Fibroblast of mammary gland (primary cell): ENCODE results near the gene VSIR.
A peak's percentile ranks its signal among the peaks of the same experiment; 100 is the strongest.

Experiments
- DNase-seq: peaks from one replicate; pipeline ENCODE4 v3.0.0-alpha.2; 2010; ENCODE audit warnings: low read depth
- H3K4me3 ChIP-seq: 2 replicates; pipeline ENCODE4 v1.5.1; 2011; ENCODE audit warnings: low read depth, mild to moderate bottlenecking, low read length, moderate library complexity; ENCODE audit not compliant: control insufficient read depth
- CTCF ChIP-seq: conservative IDR thresholded peaks from 2 replicates; pipeline ENCODE4 v1.5.1; 2011; ENCODE audit warnings: low read depth, low read length, inconsistent platforms; ENCODE audit not compliant: control insufficient read depth, insufficient read depth

VSIR gene

GRCh38 chr10:71741671-71742070 lies 31.6 kb downstream of the VSIR start:
- no peak for TF ChIP-seq CTCF
- no peak overlapping the region for H3K4me3 ChIP-seq
- no peak for DNase-seq

- no peak for DNase-seq
- no peak for TF ChIP-seq CTCF
- H3K4me3 ChIP-seq: no peak overlapping the region
Observed at GRCh38 chr10:71741029-71741428, 32.3 kb downstream of the VSIR start.

GRCh38 chr10:71740069-71740653 lies 33.2 kb downstream of the VSIR start:
- TF ChIP-seq CTCF: no peak
- DNase-seq: peak; percentile 51

GRCh38 chr10:71739358-71739900 lies 33.9 kb downstream of the VSIR start:
- no peak overlapping the region for H3K4me3 ChIP-seq
- DNase-seq: no peak
- no peak for TF ChIP-seq CTCF

More at GRCh38 chr10:71740069-71740653, 33.2 kb downstream of the VSIR start:
- no peak overlapping the region for H3K4me3 ChIP-seq

GRCh38 chr10:71737834-71738197 lies 35.5 kb downstream of the VSIR start:
- TF ChIP-seq CTCF: no peak
- peak; percentile 16 for DNase-seq
- H3K4me3 ChIP-seq: no peak overlapping the region

GRCh38 chr10:71737001-71737833 lies 36.1 kb downstream of the VSIR start:
- no peak for TF ChIP-seq CTCF
- no peak for DNase-seq
- H3K4me3 ChIP-seq: no peak overlapping the region
